ENCODE results near the gene TENT5C.

TENT5C gene

DNA sequence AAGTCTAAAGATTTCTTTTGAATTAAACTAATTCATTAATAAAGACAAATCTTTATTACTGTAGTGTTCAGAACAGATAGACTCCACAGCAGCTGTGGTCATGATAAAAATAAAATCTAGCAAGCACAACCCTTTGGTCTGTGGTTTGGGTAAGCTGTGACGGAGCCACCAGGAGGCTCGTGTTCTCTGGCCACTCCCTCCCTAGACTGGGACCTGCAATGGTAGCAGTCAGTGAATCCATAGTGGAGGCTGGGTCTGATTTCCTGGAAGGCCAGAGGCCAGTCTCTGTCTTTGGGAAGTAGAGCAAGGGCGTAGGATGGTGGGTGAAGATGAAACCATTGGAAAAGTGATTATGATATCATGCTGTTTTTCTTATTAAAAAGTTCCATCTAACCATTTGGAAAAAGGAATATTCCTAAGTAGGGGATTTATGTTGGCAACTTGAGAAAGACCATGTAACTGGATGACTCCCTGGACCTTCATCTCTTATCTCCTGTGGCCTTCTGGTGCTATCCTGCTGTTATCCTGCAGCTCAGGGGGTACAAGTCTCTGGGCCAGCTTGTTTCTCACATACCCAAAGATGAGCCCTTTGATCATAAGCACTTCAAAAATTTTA is 39.0 kb downstream of the TENT5C start:
- H3K27me3 ChIP-seq (ENCODE audit: control insufficient read depth, insufficient read depth, low read length, poor library complexity, severe bottlenecking) = no peaks in the 10 kb centered on the region
- H3K4me3 ChIP-seq (ENCODE audit: insufficient read depth, low read depth, low read length) = no peak overlapping the region
- no peaks in the 10 kb centered on the region for H3K36me3 ChIP-seq (ENCODE audit: control insufficient read depth, insufficient read depth, low read length)
- no peaks in the 10 kb centered on the region for H3K9me3 ChIP-seq (ENCODE audit: control insufficient read depth, low read length)
- no peaks in the 10 kb centered on the region for H3K4me1 ChIP-seq (ENCODE audit: control insufficient read depth, insufficient read depth, low read length)
- WGBS, 2 experiments = 90 to 91% methylated on average over 3 of the region's 3 CpGs
- no peak overlapping the region for H3K27ac ChIP-seq (ENCODE audit: insufficient read depth, low read depth, low read length, poor library complexity, severe bottlenecking)

DNA sequence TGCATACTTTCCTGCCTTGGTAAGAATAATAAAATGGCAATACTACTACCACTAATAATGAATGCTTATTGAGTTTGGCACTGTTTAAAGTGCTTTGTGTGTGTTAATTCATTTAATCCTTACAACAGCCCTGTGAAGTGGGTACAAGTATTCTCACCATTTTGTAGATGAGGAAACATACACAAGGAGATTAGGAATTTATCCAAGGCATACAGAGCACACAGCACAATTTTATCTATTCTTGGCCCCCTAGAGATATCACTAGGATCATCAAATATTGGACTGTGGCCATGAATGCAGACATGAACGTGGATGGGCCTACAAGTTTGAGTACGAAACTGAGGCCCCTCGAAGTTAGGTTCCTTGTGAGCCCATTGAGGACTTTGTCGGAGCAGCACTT is 39.5 kb downstream of the TENT5C start:
- Histone ChIP-seq H3K9me3 (ENCODE audit: control insufficient read depth, low read length) (no peaks in the 10 kb centered on the region), H3K4me1 (ENCODE audit: control insufficient read depth, insufficient read depth, low read length) (no peaks in the 10 kb centered on the region), H3K36me3 (ENCODE audit: control insufficient read depth, insufficient read depth, low read length) (no peaks in the 10 kb centered on the region), H3K4me3 (ENCODE audit: insufficient read depth, low read depth, low read length) (no peak overlapping the region), H3K27ac (ENCODE audit: insufficient read depth, low read depth, low read length, poor library complexity, severe bottlenecking) (no peak overlapping the region), H3K27me3 (ENCODE audit: control insufficient read depth, insufficient read depth, low read length, poor library complexity, severe bottlenecking) (no peaks in the 10 kb centered on the region)
- WGBS, 2 experiments = 94% methylated on average over 4 of the region's 4 CpGs

DNA sequence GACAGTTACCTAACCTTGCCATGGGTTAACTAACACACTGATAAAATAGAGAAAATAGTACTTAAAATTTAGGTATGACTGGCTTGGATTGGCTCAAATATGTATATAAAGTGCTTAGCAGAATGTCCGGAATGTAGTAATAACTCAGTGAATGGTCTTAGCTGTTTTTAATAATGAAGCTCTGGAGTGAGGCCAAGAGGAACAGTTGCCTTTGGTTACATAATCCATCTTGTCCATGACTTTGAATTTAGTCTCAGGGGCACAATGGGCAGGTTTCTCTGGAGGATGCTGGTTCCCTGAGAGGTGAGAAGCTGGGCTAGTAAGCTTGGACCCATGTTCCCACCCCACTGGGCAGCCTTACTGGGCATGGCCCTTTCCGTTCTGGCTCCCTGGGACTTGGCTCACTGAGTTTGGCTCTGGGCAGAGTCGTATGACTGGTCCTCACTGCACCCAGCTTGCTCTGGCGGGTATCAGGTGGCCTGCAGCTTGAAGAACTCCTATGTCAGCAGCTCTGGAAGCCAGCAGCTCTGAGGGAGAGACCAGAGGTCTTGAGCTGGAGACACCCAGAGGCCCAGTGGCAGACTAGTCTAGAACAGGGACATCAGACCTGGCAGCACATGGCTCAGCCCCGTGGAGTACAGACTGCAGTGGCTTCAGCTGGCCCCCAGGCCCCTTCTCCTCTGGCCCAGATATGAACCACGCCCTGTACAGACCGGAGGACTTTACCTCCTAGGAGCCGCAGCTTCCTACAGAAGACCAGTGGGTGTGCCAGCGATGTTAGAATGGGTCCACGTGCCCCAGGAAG is 40.4 kb downstream of the TENT5C start:
- H3K4me1 ChIP-seq (ENCODE audit: control insufficient read depth, insufficient read depth, low read length) = no peaks in the 10 kb centered on the region
- WGBS, 2 experiments = 94% methylated on average over 10 of the region's 10 CpGs

DNA sequence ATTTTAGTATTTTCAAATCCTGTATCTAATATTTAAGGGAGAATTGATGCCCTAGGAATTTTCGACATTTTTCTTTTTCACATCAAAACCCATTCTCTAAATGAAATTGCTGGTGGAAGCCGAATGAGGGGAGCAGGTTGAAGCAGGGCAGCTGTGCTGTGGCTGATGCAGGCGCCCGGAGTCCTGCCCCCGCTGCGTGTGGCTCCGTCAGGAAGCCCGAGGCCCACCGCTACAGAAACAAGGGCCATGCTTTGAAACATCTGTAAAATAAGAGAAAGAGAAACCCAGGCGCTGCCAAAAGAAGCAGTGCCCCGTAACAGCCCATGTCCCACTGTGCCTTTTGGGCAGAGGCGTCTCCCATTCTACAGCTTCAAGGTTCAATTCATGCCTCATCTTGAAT is 41.1 kb downstream of the TENT5C start:
- H3K27me3 ChIP-seq (ENCODE audit: control insufficient read depth, insufficient read depth, low read length, poor library complexity, severe bottlenecking) = no peaks in the 10 kb centered on the region
- H3K36me3 ChIP-seq (ENCODE audit: control insufficient read depth, insufficient read depth, low read length) = no peaks in the 10 kb centered on the region
- H3K4me3 ChIP-seq (ENCODE audit: insufficient read depth, low read depth, low read length) = no peak overlapping the region
- 93 to 97% methylated on average over 11 to 12 of the region's 12 CpGs for WGBS, 2 experiments
- H3K9me3 ChIP-seq (ENCODE audit: control insufficient read depth, low read length) = no peaks in the 10 kb centered on the region
- no peak overlapping the region for H3K27ac ChIP-seq (ENCODE audit: insufficient read depth, low read depth, low read length, poor library complexity, severe bottlenecking)
- H3K4me1 ChIP-seq (ENCODE audit: control insufficient read depth, insufficient read depth, low read length) = no peaks in the 10 kb centered on the region

More for the DNA sequence above, 40.4 kb downstream of the TENT5C start:
- Histone ChIP-seq H3K27ac (ENCODE audit: insufficient read depth, low read depth, low read length, poor library complexity, severe bottlenecking) (no peak overlapping the region), H3K36me3 (ENCODE audit: control insufficient read depth, insufficient read depth, low read length) (no peaks in the 10 kb centered on the region), H3K27me3 (ENCODE audit: control insufficient read depth, insufficient read depth, low read length, poor library complexity, severe bottlenecking) (no peaks in the 10 kb centered on the region), H3K4me3 (ENCODE audit: insufficient read depth, low read depth, low read length) (no peak overlapping the region), H3K9me3 (ENCODE audit: control insufficient read depth, low read length) (no peaks in the 10 kb centered on the region)

DNA sequence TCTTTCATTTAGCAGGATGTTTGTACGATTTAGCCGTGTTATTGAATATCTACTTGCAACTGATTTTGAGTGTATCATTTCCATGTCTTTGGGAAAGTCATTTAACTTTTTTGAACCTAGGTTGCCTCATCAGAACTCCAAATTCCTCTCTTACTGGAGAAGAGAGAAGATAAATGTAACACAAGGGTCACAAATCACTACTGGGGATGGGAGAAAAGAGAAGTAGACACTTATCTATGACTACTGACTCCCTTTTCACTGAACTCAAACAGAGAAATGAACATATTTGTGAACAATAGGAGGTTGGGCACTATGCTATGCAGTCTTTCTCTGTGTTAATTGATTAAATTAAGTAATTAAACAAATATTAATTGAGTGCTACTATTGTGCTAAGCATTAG is 42.2 kb downstream of the TENT5C start:
- no peak overlapping the region for H3K4me3 ChIP-seq (ENCODE audit: insufficient read depth, low read depth, low read length)
- WGBS, 2 experiments = 92 to 100% methylated on average over 2 of the region's 2 CpGs

DNA sequence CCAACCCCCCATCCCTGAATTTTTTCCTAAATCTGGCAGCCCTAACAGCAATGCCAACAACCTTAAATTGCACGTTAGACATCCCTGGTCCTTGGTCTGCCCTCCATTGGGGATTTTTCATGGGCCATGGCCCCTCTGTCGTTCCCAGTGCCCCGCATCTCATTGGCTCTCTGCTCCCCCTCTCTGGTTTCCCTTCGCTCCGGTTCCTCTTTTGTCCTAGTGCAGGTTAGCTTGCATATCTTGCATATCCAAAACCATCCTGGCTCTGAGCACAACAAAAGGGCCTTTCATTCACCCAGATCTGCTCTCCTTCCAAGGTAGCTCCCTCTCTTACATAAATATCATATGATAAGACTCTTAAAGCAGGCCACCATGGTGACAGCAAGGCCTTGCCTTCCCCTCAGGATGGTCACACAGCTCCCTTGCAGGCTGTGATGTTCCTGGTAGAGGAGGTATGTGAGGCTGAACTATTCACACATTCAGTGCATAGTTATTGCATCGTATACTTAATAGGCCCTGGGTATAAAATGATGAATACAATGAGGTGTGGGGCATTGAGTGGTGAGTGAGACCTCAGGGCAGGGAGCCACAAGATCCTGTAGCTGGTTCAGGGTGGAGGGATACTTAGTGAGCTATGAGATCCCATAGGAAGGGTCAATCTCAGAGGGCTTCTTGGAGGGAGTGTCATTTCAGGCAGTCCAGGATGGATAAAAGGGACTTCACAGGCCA is 45.2 kb downstream of the TENT5C start:
- Histone ChIP-seq H3K4me1 (ENCODE audit: control insufficient read depth, insufficient read depth, low read length) (no peaks in the 10 kb centered on the region), H3K27me3 (ENCODE audit: control insufficient read depth, insufficient read depth, low read length, poor library complexity, severe bottlenecking) (no peaks in the 10 kb centered on the region), H3K36me3 (ENCODE audit: control insufficient read depth, insufficient read depth, low read length) (no peaks in the 10 kb centered on the region), H3K4me3 (ENCODE audit: insufficient read depth, low read depth, low read length) (no peak overlapping the region), H3K9me3 (ENCODE audit: control insufficient read depth, low read length) (no peaks in the 10 kb centered on the region), H3K27ac (ENCODE audit: insufficient read depth, low read depth, low read length, poor library complexity, severe bottlenecking) (no peak overlapping the region)
- 82 to 86% methylated on average over 6 of the region's 6 CpGs for WGBS, 2 experiments

More for the DNA sequence above, 42.2 kb downstream of the TENT5C start:
- no peak overlapping the region for H3K27ac ChIP-seq (ENCODE audit: insufficient read depth, low read depth, low read length, poor library complexity, severe bottlenecking)
- no peaks in the 10 kb centered on the region for H3K27me3 ChIP-seq (ENCODE audit: control insufficient read depth, insufficient read depth, low read length, poor library complexity, severe bottlenecking)
- no peaks in the 10 kb centered on the region for H3K36me3 ChIP-seq (ENCODE audit: control insufficient read depth, insufficient read depth, low read length)
- no peaks in the 10 kb centered on the region for H3K9me3 ChIP-seq (ENCODE audit: control insufficient read depth, low read length)
- no peaks in the 10 kb centered on the region for H3K4me1 ChIP-seq (ENCODE audit: control insufficient read depth, insufficient read depth, low read length)

DNA sequence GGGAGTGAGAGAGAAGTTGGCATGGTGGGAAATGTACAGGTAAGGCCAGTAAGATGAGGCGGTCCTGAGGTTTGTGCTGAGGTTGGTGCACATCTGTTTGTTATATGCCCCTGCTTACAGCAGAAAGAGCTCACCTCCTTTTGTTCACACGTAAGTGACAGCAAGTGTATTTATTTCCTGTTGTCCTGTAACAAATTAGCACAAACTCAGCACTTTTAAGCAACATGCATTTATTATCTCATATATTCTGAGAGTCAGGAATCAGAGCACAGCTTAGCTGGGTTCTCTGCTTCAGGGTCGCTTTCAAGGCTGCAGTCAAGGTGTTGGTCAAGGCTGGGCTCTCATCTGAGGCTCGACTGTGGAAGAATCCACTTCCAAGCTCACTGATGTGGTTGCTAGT is 45.8 kb downstream of the TENT5C start:
- no peaks in the 10 kb centered on the region for H3K27me3 ChIP-seq (ENCODE audit: control insufficient read depth, insufficient read depth, low read length, poor library complexity, severe bottlenecking)
- no peaks in the 10 kb centered on the region for H3K9me3 ChIP-seq (ENCODE audit: control insufficient read depth, low read length)
- no peak overlapping the region for H3K27ac ChIP-seq (ENCODE audit: insufficient read depth, low read depth, low read length, poor library complexity, severe bottlenecking)
- 93 to 95% methylated on average over 4 of the region's 4 CpGs for WGBS, 2 experiments
- no peak overlapping the region for H3K4me3 ChIP-seq (ENCODE audit: insufficient read depth, low read depth, low read length)
- no peaks in the 10 kb centered on the region for H3K36me3 ChIP-seq (ENCODE audit: control insufficient read depth, insufficient read depth, low read length)
- H3K4me1 ChIP-seq (ENCODE audit: control insufficient read depth, insufficient read depth, low read length) = no peaks in the 10 kb centered on the region

DNA sequence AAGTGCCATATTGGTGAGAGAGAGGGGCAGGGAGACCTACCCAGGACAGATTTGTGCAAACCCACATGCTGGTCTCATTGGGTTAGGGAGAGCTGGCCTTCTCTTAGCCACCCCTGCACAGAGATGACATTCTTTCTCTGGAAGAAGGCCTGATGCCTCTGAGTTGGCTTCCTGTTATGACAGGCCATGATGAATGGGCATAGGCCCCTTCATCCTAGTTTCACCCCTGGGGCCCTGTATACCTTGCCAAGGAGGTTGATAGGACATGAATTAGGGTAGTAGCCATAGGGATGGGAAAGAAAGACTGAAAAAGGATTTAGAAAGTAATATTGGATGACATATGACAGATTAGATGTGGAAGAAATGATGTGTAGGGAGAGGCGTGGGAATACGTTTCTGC is 46.6 kb downstream of the TENT5C start:
- Histone ChIP-seq H3K4me1 (ENCODE audit: control insufficient read depth, insufficient read depth, low read length) (no peaks in the 10 kb centered on the region), H3K27ac (ENCODE audit: insufficient read depth, low read depth, low read length, poor library complexity, severe bottlenecking) (no peak overlapping the region), H3K27me3 (ENCODE audit: control insufficient read depth, insufficient read depth, low read length, poor library complexity, severe bottlenecking) (no peaks in the 10 kb centered on the region), H3K9me3 (ENCODE audit: control insufficient read depth, low read length) (no peaks in the 10 kb centered on the region), H3K36me3 (ENCODE audit: control insufficient read depth, insufficient read depth, low read length) (no peaks in the 10 kb centered on the region), H3K4me3 (ENCODE audit: insufficient read depth, low read depth, low read length) (no peak overlapping the region)
- WGBS, 2 experiments = 95% methylated on average over 2 of the region's 2 CpGs

DNA sequence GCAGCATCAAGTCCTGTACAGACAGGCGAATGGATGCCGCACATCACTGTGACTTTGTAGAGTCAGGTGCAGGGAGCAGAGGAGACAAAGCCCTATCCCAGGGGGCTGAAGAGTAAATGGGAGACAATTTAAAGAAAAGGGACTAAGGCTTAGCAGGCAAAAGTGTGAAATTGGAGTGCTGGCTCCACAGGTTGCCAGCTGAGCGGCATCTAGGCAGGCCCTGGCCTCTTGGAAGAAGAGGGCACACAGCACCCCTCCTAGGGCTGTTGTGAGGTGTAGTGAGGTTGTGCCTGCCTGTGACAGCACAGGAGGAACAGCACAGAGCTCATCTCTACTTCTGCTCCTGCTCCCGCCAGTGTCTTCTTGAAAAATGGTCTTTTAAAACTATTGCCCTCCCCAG is 47.3 kb downstream of the TENT5C start:
- Histone ChIP-seq H3K27ac (ENCODE audit: insufficient read depth, low read depth, low read length, poor library complexity, severe bottlenecking) (no peak overlapping the region), H3K27me3 (ENCODE audit: control insufficient read depth, insufficient read depth, low read length, poor library complexity, severe bottlenecking) (no peaks in the 10 kb centered on the region), H3K4me3 (ENCODE audit: insufficient read depth, low read depth, low read length) (no peak overlapping the region), H3K9me3 (ENCODE audit: control insufficient read depth, low read length) (no peaks in the 10 kb centered on the region), H3K4me1 (ENCODE audit: control insufficient read depth, insufficient read depth, low read length) (no peaks in the 10 kb centered on the region), H3K36me3 (ENCODE audit: control insufficient read depth, insufficient read depth, low read length) (no peaks in the 10 kb centered on the region)
- 89 to 90% methylated on average over 4 of the region's 4 CpGs for WGBS, 2 experiments
